HG02970 (cell line): ENCODE measurements around the gene ARAP1.

Experiments used
- ATAC-seq: cut with Tn5 transposase; IDR thresholded peaks from one replicate; pipeline ENCODE4 v1.9.1; 2021; ENCODE audit warnings: mild to moderate bottlenecking, moderate library complexity, moderate number of reproducible peaks; ENCODE audit not compliant: unreplicated experiment, low FRiP score

The ARAP1 gene

DNA sequence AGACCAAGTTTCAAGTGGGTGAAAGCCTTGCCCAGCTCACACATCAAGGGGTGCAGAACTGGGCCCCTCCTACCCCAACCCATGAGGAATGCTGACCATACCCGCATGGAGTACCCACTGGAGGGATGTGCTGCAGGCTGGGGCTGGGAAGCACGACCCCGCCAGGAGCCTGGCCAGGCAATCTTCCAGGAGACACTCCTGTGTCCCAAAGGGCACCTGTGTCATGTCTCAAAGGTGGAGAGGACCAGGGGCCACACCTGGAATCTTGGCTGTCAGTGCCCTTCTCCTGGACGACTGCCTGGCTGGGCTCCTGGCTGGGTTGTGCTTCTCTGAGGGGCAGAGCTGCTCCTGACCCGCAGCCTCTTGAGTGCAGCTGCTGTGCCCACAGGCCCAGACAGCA lies 6.7 kb downstream of the ARAP1 start:
- ATAC-seq = no peak

DNA sequence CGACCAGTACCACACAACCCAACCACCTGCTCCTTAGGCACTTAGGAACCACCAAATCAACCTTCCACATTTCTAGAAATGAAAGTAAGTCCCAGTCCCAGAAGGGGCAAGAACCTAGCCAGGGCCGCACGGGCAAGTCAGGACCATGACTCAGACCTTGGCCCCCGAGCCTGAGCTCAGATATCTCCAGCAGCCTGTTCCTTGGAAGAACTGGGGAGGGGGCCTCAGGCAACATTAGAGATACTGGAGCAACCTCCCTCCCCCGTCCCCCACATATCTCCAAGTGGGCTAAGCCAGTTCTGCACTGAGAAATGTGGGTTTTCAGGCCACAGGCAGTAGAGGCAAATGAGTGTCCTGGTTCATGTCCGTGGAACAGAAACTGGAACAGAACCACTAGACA lies 7.7 kb downstream of the ARAP1 start:
- no peak for ATAC-seq

DNA sequence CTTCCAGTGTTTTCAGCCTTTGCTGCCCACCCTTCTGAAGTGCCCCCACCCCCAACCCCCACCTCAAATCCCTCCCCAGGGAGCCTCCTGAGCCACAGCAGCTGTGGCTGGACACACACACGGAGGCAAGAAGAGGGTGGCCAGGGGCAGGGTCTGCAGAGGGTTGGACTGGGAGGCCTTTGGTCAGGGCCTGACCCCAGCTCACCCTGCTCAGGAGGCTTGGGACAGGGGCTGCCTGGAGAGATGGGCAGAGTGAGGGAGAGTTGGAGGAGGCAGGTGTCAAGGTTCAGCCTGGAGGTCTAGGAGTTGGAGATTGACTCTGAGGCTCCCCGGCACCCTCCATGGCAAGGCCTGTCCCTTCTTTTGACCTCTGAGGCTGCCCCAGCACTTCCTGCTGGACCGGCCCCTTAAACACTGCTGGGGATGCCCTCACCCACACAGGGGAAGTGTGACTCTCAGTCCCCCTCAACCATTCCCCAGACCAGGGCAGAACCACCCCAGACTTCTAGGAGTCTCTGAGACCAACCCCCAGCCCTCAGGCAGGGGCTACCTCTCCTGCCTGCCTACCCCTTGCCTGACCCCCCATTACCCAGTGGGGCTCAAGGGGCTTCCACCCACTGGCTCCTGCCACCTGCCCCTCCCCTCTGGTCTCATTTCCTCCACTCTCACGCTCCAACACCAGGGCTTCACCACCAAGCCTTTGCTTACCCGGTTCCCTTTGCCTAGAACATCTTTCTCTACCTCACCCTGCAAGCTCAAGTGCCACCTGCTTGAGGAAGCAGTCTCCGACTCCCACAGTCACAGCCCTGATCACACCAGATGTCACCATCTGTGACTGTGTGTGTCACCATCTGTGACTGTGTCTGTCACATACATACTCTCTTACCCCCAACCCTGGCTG lies 8.6 kb downstream of the ARAP1 start:
- no peak for ATAC-seq

DNA sequence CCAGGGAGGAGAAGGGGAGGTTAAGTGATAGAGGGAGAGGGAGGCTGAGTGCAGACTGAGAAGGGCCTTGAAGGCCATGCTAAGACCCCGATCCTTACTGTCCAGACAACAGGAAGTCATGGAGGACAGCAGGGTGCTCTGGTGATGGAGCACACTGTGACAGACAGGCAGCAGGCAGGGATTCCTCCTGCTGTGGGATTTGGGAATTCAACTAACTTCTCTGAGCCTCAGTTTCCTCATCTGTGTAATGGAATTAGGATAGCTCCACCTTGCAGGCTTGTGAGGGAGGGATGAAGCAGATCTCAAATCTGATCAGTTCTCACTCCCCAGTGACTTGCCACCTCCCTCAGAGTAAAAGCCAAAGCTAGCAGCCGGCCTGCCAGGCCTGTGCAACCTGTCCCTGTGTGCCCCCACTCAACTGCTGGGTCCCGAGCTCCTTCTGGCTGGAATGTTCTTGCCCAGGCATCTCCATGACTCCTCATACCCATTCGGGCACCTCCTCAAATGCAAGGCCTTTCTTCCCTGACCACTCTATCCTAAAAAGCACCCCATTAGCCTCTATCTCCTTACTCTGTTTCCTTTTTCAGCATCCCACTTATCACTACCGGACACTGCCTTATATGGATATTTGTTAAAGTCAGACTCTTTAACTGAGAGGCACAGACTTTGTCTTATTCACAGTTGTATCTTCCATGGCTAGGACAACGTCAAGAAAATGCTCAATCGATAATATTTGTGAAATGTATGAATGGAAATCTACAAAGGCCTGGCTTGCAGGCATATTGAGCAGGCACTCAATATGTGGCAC lies 9.5 kb downstream of the ARAP1 start:
- ATAC-seq = no peak

DNA sequence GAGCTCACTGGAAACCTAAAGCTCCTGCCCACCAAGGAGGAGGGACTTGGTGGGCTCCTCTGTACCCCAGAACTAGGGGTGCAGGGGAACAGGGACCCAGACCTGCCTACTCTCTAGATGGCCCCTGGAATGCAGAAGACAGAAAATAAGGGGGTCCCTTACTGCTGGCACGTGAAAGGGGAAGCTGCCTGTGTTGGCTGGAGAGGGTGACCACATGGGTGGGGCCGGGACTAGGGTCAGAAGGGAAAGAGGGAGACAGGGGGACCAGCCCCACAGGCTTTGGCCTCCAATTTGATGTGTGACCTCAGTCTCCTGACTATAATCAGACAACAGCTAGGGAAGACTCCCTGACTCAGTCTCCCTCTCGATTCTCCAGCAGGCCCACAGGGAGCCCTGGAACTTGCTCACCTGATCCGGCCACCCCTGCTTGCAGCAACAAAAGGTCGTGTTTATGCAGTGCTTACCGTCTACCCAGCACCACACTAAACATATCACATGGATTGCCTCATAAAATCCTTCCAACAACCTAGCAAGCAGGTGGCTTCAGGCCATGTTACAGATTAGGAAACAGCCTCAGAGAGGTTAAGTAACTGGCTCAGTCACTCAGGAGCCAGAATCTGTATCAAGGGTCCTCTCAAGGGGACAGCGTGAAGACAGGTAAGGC lies 10.2 kb downstream of the ARAP1 start:
- ATAC-seq = no peak

DNA sequence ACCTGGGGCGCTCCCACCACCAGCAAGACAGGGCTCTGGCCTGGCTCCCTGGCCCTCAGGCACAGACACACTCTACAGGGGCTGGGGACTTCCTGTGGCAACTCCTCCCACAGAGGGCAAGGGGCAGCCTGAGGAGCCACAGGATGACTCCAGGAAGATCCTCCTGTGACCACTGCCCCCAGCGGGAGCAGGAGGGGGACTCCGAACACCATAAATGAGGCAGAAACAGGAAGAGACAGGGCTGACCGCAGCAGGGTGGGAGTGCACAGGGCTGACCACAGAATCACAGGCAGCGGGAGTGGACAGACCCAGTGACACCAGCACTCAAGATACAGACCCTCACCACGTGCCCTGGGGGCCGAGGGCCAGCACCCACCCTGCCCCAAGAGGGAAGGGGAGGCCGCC lies 10.8 kb downstream of the ARAP1 start:
- ATAC-seq = no peak

DNA sequence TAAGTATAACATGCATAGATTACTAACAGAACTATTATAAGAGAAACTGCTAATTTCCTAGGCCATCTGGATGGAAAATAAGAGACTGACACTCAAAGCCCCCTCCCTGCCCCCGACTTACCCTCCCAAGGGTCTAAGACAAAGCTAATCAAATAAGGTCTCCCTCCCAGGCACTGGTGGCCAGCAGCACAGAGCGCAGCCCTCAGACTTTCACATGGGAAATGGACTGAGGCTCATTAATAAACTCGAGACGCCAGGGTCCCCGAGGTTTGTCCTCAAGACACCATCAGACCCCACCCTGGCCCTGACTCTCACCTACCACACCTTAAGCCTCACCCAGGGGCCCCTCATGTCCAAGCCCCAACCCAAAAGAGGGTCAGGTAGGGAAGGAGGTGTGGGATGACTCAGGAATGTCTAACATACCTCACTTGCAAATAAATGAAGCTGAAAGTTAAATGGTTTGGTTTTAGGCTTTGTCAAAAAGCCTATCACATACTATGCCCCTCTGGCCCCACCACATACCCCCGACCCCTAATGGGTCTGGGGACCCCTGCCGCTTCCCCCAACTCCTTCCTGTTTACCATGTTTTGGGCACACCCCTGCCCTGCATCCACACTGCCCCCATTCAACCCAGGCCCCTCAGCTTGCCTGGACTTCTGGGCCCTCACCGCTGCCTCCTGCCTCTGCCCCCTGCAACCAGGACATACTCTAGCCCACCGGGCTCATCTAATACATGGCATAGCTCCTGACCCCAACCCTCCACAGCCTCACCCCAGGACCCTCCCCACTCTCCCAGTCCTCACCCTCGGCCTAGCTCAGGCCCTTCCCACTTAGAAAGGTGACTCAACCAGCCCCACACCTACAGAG lies 11.4 kb downstream of the ARAP1 start:
- ATAC-seq = no peak

DNA sequence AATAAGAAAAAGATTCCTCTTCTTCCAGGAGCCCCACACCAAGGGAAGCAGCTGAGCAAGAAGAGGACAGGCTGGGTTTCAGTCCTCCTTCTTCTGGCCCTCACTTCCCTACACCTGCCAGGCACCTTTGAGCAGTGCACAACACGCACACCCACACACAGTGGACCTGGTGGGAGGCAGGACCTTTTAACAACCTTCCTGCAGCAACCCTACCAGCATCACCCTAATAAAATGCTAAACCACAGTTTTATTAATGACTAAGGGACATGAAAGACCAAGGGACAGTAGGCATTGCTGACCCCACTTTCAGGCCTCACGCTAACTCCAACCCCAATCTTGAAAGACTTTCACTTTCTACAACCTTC lies 12.2 kb downstream of the ARAP1 start:
- no peak for ATAC-seq

DNA sequence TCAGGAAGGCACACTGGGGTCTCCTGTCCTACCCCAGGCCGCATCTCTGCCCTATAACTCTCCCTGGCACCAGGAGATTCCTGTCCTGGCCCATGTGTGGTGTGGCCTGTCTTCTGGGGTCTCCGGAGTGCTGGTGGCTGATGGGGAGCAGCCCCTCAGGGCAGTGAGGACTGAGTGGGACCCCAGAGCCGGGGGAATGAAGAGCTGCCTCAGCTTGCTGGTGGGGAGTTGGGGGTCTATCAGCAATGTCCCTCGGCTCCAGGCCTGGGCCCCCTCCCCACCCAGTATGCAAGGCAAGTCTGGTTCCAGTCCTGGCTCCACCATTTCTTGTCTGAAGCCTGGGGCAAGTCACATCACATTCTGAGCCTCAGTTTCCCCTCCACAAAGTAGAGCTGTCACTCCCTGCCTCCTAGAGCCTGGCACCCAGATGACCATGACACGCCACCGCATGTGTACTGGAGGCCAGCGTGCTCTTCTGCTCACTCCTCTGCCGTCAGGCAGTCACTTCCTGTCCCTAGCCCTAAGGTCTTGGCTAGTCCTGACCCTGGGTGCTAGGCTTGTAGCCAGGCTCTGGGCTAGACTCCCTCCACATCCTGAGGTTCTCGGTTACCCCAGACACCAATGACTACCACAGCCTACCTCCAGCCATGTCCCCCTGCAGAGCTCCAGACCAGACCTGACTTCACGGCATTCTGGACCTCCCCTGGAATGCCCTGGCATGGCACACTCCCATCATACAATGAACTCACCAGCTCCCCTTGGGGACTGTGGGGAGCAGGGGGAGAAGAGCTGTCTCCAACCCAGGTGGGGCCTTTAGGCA lies 12.8 kb downstream of the ARAP1 start:
- ATAC-seq = no peak

DNA sequence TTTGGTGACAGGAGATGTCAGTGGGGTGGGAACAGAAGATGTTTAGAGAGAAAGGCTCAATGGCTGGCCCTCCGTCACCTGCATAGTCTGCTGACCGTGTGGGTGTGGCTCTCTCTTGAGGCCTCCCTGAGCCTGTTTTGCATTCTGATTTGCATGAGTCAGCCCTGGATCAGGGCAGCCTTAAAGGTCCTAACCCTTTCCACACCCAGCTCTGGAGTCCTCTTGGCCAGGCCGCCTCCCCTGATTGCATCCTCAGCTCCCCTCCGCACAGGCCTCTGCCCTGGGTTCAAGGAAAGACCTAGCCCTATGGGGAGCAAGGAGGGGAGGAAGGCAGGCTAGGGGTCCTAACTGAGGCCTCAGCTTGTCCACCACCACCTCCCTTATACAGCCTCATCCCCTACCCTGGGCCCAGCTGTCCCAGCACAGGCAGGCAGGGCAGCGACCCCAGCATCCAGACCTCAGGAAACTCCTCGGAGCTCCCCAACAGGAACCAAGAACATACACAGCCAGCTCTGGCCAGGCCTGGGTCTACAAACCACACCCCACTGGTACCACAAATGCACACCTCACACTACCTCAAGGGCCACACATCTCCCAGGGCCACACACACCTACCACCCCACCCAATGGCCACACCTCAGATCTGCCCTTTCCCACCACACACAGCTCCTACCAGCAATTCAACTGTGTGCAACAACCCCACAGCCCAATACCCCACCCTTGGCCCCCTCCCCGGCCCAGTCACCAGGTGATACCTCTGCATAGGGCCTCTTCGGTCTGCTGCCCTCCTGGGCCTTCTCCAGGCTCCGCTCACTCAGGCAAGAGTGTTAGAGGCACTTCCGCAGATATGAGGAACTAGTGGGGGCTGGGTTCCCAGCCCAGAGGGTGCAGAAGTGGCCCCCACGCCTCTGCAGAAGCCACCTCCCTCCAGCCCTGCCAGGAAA lies 13.7 kb downstream of the ARAP1 start:
- ATAC-seq = no peak

DNA sequence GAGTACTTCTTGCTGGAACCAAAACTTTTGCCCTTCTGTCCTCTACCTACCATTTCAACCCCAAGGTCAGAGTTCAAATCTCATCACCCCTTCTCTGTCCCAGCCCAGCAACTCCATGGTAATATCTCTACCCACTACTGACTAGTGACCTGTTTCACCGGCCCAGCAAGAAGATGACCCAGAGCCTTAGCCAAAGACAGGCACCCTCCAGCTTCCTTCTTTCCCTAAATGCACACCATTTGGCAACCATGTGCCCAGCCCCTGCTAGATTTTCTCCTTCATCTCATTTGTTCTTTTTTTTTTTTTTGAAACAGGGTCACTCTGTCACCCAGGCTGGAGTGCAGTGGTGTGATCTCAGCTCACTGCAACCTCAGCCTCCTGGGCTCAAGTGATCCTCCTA lies 14.9 kb downstream of the ARAP1 start:
- no peak for ATAC-seq

DNA sequence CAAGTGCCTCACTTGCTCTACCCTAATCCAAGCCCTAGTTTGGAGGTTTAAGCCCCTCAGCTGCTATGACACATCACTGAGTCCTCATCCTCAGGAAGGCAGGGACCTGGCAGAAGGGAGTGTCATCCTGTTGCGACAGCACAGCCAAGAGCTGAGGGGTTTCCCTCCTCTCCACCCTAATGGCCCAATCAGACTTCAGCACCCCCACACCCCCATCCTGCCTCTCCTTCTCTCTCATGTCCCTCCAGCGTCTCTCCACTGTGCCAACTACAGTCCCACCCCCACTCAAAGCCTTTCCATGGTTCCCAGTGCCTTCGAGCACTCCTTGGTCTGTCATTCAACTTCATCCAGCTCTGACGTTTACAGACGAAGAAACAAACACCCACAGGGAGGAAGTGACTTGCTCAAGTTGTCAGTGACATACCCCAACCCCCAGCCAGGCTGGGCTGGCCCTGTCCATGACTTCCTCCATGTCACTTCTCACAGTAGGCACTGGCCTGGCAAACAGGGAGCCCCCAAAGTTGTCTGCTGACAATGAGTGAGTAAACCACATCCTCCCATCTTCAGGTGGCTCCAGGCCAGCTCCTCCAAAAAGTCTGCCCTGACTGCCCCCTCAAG lies 15.6 kb downstream of the ARAP1 start:
- no peak for ATAC-seq

DNA sequence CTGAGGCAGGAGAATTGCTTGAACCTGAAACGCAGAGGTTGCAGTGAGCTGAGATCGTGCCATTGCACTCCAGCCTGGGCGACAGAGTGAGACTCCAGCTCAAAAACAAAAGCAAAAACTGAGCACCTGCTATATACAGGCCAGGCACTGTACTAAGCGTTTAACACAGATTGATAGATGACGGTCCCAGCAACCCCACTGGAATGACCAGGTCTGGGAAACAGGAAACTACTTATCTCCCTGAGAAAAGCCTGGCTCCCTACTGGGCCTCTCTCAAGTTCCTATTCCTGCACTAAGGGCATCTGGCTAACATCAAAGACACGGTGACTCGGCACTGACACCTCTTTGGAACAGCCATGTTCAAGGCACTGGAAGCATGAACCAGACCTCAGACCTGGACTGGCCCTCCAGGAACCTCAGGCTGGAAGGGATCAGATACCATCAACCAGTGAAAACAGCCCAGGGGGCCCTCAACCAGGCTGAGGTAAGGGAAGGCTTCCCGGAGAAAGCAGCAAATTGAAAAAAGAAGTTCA lies 16.6 kb downstream of the ARAP1 start:
- ATAC-seq = no peak

DNA sequence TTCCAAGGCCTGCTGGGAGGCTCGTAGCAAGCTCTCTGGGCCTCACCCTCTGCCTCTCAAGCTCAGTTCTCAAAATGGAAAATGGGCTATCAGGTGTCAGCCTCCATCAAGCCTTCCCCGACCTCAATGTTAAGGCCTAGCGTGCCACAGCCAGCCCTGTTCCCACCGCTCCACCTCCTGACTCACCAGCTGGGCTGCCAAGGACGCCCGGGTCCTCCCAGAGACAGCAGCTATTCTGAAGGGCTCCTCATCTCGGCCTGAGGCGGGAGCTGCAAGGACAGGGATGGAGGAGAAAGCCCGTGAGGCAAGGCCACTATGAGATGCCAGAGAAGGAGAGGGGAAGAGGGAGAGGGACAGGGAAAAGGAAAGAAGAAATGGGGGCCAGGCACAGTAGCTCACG lies 19.9 kb downstream of the ARAP1 start:
- no peak for ATAC-seq

DNA sequence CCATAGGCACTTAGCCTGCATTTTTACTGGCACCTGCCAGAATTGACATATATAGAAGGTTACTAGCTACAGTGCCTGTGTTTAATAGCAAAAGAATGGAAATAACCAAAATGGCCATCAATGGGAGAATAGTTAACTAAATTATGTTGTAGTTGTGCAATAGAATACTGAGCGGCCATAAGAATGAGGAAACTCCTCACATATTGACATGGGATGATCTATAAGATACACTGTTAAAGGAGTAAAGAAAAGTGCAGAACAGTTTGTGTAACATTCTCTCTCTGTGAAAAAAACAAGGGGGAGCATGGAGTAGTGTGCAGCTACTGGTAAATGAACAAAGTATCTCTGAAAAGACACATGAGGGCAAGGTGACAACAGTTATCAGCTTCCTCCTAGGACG lies 21.5 kb downstream of the ARAP1 start:
- ATAC-seq = no peak

DNA sequence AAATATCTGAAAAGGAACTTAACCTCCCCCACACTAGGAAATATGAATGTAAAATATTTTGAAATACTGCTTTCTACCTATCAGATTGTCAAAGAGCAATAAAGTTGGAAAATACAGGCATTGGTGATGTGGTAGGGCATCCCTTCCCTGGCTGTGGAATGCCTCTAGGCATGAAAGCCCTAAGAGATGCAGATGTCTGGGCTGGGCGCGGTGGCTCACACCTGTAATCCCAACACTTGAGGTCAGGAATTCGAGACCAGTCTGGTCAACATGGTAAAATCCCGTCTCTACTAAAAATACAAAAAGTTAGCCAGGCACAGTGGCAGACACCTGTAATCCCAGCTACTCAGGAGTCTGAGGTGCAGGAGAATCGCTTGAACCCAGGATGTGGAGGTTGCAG lies 22.0 kb downstream of the ARAP1 start:
- no peak for ATAC-seq

DNA sequence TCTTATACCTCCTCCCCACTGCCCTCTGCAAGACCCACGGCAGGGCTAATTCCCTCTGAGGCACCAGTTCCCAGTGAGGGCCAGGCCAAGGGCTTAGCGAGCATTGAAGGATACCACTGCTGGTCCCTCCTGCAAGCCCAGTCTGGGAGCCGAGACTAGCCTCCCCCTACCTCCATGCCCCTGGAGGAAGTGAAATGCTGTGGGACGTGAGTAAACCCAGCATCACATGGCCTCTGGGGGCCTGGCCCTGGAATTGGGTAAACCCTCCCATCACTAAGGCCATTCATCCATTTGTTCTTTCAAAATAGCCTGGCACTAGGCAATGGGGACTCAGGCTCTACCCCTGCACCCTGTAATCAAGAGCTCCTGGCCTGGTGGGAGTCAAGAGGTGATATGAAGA lies 24.7 kb downstream of the ARAP1 start:
- no peak for ATAC-seq
